ENCODE results near the gene SLF2.
"Not testable (repeated sequence)": the region's sequence is repeated elsewhere in the genome, so short reads cannot be mapped to it uniquely, and the experiment has no call there.

Gene SLF2

DNA sequence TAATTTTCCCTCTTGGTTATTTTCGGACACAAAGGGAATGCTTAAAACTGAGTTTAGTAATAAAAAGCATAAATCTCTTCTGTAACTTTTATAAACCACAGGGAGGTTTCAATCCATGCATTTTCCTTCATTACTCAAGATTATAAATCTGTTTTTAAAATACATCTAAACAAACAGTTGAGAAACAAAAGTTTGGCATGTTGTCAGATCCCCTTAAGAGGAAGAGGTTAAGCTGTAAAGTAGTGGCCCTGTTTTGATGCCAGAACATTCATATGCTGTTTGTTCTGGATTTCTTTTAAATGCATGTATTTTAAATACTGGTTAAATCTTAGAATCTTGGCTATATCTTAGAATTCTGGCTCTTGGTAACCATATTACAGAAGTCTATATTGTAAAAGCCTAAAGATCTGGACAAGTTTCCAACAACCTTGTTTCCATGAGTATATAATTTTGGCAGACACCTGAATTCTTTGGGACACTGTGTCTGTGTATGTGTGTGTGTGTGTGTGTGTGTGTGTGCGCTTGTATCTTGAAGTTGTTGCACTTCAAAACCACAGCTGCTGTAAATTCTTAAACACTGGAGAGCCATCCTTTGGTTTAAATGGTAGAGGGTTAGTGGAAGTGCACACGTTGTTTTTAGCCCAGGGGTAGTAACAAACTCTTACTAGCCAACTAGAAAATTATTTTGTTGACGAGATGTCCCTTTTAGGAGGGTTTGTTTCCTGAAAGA, 49.8 kb downstream of the SLF2 start:
- DNase-seq (ENCODE audit: low spot score): no peak

DNA sequence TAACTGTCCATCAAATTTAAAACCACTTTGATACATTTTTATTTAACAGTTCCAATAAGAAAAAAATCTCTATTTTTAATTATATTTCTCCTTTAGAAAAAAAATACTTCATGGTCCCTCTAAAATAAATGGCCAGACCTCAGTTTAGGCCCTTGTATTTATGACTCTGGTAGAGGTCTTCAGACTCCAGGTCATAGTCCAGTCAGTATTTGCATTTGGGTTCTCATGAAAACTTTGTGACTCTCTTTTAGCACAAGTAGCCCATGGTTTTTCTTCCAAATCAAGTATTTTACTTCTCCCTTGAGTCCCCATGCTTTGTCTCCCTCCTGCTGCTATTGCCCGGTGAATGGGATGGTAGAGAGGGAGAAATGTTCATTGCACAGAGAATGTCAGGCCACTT, 51.1 kb downstream of the SLF2 start:
- DNase-seq (ENCODE audit: low spot score): no peak

DNA sequence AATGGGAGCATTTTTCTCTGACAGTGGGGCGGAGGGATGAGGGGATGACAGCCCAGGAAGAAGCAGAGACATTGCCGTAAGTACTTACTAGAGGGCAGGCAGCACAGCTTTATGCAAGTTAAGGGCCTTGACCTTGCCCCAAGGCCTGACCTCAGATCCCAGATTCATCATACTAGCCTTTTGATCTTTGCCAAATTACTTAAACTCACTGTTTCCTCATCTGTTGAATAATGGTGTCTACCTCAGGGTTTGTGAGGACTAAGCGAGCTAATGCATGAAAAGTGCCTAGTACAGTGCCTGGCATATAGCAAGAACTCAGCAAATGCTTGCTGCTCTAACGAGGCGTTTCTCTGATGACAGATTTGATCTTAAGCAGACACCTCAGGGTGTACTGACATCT, 53.1 kb downstream of the SLF2 start:
- DNase-seq (ENCODE audit: low spot score): no peak

DNA sequence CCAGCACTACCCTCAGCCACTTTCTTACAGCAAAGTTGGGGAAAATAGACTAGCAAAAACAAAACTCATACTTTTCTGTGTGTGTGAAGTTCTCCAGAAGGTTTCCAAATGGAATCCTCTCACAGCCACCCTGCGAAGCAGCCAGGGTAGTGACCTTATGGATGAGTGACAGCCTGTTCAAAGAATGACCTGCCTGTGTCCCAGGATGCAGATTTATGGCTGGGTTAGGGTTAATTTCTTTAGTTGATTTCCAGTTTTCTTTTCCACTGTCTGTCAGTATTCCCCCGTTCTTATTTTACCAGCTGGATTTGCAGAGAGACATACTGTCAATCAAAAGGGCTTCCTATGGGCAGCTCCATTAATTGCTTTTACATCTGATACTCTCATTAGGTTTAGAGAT, 54.1 kb downstream of the SLF2 start:
- no peak for DNase-seq (ENCODE audit: low spot score)

DNA sequence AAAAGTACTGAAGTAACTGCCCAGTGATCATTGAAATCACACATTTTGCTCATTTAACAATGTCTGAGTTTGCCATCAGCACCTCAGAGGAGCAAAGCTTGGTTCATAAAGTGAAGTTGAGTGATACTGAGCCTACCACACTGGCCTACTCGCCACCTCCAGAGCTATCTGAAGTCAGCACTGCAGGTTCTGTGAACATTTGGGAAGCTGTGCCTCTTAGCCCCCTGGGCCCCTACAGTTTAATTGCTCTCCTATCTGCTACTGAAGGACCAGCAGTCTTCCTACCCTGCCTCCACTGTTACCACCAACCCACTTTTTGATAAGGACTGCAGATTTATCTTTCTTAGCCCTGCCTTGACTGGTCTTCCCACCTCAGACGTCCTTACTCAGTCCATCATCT, 54.6 kb downstream of the SLF2 start:
- no peak for DNase-seq (ENCODE audit: low spot score)

DNA sequence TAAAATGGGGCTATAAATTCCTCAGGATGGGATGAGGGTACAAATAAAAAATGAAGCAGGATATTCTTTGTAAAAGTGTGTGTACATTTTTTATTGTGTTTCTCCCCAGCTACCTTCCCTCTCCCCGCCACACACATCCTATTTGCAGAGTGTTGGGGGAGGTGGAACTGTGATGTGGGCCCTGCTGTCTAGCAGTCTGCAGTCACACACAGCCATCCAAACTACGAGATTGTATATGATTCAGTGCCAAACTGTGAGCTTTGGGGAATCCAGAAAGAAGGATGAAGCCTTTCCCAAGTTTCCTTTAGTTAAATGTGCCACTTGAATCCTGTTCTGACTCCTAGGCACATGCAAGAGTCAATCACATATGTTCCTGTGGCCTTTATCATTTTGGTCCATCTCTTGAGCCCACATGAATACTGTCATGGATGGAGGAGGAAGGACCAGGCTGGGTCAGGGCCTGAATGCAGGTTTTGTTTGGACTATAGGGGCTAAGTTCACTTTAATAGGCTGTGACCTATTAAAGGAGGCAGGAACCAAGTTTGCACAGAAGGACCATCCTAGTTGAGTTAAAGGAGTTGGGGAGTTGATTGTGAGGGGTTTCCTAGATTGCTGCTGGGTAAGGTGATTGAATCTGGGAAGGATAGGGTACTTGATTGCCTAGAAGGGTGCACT, 55.4 kb downstream of the SLF2 start:
- no peak for DNase-seq (ENCODE audit: low spot score)

DNA sequence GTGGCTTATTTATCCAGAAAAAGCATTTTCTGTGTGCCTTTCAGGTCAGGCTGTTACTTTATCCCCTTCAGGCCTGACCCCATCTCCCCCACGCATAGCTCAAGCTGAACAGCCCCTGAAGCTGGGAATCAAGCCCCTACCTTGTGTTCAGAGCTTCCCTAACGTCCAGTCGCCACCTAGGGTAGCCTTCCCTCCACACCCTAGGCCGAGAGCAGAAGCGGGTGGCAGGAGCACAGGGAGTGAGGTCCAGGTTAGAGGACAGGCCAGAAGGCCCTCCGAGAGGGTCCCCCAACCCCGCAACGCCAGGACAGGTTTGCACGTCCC, 56.1 kb downstream of the SLF2 start:
- DNase-seq (ENCODE audit: low spot score): no peak

DNA sequence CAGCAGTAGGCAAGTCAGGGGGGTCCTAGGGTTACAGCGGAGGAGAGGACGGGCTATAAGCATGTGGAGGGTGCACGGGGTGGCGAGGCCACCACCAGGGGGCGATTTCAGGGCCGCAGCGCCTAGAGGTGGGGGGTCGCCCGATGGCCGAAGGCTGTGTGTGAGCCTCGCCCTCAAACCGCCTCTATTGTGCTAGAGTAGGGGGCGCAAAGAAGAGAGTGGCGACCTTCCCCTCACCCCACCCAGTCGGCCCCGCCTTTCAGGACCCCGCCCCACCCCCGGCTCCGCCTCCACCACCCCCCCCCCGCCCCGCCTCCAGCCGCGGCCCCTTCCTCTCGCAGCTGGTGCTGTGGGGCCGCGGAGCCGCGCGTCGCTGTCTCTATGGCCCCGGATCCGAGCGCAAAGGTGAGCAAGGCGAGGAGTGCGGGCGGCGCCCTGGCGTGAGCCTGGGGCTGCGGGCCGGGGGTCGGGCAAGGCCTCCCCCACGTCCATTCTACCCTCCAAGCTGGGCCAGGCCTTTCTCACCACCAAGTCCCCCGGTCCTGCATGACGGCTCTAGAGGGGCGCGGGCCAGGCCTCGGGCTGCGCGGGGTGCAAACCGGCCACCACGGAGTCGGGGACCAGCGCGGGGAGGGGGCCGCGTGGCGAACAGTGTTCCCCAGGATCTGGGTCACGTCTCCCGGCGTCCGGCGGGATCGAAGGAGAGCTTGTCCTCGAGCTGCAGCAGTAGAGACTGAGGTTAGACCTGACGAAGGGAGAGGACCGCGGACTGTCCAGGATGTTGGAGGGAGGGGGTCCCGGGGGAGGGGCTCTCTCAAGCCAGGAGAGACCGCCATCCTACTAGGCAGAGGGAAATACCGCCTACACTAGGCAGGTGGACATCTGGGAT, 56.7 kb downstream of the SLF2 start, which contains the start of gene SEMA4G:
SEMA4G (plus strand) TSS at position 318 of the 889 bp plus-strand sequence. CDS start 3,409 bp downstream, outside the sequence.
- peak; percentile 80 for DNase-seq (ENCODE audit: low spot score)

DNA sequence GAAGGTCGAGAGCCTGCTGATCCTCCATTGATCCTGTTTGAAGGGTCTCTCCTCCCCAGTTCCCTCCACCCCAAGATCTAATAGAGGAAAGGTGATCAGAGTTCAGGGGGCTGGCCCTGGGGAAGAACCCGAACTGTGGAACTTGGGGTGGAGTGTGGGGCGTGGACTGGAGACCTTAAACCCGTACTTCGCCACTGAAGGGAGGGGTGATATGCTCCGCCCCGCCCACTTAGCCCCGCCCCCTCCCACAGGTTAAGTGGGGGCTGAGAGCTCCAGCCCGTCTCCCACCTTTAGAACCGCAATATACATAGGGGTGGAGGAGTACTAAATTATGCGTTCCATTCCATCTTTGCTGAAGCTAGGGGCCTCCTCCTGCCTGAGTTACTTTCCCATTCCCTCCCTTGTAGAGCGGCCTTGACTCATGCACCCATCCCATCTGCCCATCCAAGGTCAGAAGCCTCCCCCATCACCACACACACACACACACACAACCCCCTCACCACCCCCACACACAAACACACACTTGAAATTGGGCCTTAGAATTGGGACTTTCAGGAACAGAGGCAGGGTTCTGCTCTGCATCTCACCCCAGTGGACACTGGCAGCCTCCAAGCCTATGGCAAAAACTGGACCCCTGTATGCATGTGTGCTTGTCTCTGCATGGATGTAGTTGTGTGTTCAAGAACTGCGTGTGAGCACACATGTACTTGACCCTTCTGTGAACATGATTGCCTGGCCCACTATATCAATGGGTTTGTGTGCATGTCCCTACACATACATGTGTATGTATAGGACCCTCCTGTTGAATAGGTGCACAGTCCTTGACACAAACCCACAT, 57.5 kb downstream of the SLF2 start:
- DNase-seq (ENCODE audit: low spot score): no peak

DNA sequence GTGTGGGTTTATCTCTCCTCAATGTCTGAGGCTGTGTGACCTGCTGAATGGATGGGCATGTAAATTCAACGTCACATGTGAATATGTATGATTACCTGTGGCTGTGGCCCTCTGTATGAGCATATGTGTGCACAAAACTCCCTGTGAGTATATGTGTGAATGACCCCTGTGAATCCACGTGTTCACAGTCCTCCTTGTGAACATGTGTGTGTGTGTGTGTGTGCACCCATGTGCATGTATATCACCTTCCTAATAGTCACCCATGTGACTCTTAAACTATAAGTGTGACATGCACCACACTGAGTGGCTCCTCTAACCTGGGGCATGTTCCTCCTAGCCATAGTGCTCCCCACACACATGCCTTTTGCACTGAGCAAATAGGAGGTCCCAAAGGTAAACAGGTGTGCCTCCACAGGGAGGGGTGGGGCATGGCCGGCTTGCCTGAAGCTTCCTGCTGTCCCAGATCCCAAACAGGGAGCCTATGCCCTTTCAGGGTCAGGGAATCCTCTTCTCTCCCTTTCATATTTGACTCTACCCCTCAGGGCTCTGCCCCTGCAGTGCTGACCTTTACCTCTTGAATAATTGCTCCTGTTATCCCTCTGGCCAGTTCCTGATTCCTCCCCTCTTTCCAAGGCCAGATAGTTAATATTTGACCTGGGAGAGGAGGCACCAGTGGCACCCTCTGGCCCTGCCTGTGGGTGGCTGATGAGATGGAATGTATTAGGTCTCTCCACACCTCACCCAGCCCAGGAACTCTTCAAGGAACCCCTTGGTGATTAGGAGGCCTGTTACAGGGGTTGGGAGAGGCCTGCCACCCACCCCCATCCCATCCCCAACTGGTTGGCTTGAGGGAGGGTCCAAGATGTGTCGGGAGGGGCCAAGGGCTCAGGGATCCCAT, 58.4 kb downstream of the SLF2 start:
- no peak for DNase-seq (ENCODE audit: low spot score)

DNA sequence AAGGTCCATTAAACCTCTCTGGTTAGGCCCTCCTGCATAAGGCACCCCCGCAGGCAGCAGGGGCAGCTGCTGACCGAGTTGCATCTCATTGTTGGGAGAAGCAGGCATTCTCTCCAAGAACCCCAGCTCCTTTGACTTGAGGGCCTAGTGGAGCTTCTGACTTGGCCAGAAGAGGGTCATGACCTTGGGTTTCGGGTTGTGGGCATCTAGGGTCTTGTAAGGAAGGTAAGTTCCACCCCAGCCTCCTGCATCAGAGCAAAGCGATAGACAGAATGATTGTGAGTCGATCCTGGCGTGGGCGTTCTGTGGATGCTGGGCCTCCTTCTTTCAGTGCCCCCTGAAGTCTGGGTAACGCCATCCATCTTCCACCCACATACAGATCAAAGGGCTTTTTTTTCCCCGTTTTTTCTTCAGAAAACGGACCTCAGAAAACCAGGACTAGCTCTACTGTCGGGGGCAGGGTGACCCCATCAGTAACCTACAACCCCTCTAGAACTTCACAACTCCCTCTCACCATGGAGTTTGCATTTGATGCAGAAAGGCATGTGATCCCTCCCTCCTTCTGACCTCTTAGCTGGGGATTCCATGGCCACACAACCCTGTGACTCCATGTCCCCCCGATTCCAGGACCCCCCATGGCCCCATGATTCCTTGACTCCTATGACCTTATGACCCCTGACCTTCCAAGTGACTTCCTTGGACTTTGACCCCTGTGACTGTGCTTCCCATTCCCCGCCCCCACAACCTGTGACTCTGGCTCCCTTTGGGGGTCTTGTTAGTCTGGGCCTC, 59.5 kb downstream of the SLF2 start:
- no peak for DNase-seq (ENCODE audit: low spot score)

DNA sequence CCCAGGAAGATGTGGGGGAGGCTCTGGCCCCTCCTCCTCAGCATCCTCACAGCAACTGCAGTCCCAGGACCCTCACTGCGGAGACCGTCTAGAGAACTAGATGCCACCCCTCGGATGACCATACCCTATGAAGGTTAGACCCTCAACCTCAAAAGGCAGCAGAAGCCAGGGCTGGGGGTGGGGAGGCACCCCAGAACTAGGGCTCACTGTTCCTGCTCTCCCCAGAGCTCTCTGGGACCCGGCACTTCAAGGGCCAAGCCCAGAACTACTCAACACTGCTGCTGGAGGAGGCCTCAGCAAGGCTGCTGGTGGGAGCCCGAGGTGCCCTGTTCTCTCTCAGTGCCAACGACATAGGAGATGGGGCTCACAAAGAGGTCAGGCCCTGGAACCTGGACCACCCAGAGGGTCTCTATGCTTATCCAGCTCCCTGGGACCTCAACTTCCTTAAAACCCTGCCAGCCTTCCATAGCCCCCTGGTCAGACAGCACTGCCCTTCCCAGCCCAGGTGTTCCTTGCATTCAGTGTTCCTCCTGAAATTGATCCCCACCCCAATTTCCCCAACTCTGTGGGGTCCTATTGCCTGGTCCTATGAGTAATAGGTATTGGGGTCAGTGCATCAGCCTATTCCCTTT, 60.3 kb downstream of the SLF2 start:
- DNase-seq (ENCODE audit: low spot score): peak; percentile 1

DNA sequence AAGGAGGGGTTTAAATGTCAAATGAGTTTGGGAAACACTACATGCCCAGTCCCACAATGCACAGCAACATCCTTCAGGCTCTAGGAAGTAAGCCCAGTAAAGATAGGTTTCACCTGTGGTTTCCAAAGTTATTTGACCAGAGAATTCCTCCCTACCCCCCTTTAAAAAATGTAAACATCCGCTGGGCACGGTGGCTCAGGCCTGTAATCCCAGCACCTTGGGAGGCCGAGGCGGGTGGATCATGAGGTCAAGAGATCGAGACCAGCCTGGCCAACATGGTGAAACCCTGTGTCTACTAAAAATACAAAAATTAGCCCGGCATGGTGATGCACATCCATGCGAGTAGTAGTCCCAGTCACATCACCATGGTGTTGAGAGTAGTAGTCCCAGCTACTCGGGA, 62.6 kb downstream of the SLF2 start:
- DNase-seq (ENCODE audit: low spot score): not testable (repeated sequence)

DNA sequence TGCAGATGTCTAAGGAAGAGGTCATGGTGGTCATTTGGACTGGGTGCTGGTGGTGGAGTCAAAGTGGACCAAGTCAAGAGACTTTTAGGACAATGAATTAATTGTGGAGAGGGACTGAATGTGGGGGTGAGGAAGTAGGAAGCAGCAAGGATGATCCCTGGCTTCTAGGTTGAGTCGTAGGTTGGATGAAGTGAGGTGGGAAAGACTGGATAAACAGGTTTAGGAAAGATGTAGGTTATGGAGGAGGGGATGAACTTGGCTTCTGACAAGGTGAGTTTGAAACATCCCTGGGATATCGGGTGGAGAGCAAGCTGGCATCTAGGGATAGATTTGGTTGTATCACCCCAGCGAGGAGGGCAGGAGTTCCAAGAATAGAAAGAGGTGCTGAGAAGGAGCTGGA, 64.1 kb downstream of the SLF2 start:
- no peak for DNase-seq (ENCODE audit: low spot score)

DNA sequence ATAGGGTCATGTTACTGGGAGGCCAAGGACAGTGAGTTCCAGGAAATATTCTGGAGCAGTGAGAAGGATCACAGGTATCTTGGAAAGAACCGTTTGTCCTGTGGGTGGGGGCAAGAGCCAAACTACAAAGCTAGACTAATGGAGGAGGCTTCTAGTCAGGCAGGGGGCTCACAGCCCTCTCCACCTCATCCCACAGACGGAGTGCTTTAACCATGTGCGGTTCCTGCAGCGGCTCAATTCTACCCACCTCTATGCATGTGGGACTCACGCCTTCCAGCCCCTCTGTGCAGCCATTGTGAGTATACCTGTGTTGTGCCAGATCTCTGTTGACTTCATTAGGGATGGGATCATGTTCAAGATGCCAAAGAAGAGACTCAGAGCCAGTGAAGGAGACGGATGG, 64.7 kb downstream of the SLF2 start:
- DNase-seq (ENCODE audit: low spot score): no peak

DNA sequence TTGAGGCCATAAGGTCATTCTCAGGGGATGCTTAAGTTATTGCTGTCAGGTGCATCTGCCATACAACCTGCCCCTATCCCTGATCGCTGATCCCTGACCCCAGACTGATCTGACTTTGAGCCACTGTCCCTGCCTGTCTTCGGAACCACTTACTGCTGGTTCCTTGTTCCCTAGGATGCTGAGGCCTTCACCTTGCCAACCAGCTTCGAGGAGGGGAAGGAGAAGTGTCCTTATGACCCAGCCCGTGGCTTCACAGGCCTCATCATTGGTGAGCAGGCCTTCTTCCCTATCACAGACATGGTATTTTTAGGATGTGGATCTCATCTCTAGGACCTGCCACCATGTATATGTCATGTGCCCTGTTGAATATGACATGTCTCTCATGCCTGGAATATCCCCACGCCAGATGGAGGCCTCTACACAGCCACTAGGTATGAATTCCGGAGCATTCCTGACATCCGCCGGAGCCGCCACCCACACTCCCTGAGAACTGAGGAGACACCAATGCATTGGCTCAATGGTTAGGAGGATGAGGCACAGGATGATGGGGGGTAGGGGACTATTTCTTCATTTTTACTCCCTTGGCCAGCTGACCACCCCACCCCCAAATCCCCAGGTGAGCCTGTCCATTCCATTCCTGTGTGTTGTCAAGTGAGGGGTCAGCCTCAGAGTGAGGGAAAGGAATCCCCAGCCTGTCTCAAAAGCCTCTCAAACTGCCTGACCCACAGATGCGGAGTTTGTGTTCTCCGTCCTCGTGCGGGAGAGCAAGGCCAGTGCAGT, 65.5 kb downstream of the SLF2 start:
- no peak for DNase-seq (ENCODE audit: low spot score)

DNA sequence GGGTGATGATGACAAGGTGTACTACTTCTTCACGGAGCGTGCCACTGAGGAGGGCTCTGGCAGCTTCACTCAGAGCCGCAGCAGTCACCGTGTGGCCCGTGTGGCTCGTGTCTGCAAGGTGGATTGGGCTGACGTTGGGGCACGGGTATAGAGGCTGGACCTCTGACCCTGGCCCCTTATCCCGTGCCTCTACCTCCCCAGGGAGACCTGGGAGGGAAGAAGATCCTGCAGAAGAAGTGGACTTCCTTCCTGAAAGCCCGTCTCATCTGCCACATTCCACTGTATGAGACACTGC, 66.1 kb downstream of the SLF2 start:
- DNase-seq (ENCODE audit: low spot score): no peak

DNA sequence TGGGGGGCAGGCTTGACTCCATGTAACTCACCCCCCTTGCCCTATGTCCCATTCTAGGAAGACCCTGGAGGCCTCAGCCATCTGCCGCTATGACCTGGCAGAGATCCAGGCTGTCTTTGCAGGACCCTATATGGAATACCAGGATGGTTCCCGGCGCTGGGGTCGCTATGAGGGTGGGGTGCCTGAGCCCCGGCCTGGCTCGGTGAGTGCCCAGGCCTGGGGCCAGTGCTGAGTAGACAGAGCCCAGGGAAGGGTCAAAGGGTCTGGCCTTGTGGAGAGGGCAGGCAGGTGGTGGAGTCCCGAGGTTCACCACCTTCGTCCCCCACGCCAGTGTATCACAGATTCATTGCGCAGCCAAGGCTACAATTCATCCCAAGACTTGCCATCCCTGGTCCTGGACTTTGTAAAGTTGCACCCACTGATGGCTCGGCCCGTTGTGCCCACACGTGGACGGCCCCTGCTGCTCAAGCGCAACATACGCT, 67.1 kb downstream of the SLF2 start:
- no peak for DNase-seq (ENCODE audit: low spot score)

DNA sequence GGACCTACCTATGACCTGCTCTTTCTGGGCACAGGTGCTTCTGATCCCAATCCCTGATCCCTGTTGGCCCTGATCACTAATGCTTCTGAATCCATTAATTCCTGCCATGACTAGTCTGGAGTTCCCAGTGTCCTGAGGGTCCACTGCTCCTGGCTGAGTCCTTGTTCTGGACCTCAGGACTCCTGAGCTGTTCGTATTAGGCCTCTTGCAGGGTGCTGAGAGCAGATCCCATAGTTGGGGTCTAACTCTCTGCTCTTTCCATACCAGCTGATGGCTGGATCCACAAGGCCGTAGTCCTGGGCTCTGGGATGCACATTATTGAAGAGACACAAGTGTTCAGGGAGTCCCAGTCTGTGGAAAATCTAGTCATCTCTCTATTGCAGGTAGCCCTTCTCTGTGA, 67.5 kb downstream of the SLF2 start:
- DNase-seq (ENCODE audit: low spot score): no peak

All from AG08396 (cell line).